Measurements from ENCODE around the gene MAGT1.

DNA sequence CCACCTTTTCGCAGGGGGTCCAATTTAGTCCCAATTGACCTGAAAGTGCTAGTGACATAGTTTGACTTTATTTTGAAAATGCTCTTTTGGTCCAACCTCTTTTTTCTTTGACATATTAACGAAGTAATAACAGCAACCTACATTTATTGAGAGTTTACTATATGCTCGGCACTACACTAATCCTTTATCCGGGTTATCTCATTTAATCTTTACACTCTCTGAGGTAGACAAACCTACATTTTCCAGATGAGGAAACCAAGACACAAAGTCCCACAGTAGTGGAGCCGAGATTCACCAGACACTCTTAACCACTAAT is 108.9 kb downstream of the MAGT1 start:
- TF ChIP-seq ZC3H10 (CRISPR knock-in tag; IDR thresholded peaks at IDR 0.05), result no peak
- no peak for TF ChIP-seq ZFP30 (CRISPR knock-in tag; IDR thresholded peaks at IDR 0.05)
- TF ChIP-seq, protein P1, sequence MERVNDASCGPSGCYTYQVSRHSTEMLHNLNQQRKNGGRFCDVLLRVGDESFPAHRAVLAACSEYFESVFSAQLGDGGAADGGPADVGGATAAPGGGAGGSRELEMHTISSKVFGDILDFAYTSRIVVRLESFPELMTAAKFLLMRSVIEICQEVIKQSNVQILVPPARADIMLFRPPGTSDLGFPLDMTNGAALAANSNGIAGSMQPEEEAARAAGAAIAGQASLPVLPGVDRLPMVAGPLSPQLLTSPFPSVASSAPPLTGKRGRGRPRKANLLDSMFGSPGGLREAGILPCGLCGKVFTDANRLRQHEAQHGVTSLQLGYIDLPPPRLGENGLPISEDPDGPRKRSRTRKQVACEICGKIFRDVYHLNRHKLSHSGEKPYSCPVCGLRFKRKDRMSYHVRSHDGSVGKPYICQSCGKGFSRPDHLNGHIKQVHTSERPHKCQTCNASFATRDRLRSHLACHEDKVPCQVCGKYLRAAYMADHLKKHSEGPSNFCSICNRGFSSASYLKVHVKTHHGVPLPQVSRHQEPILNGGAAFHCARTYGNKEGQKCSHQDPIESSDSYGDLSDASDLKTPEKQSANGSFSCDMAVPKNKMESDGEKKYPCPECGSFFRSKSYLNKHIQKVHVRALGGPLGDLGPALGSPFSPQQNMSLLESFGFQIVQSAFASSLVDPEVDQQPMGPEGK (CRISPR knock-in tag; IDR thresholded peaks at IDR 0.05; ENCODE audit: borderline replicate concordance), result no peak
- no peak for TF ChIP-seq ZNF565 (CRISPR knock-in tag; conservative IDR thresholded peaks at IDR 0.05; ENCODE audit: low read depth)
- TF ChIP-seq ZFP3 (CRISPR knock-in tag; IDR thresholded peaks at IDR 0.05), result no peak
- TF ChIP-seq RARB (CRISPR knock-in tag; IDR thresholded peaks at IDR 0.05), result no peak
- no peak for TF ChIP-seq TOX (CRISPR knock-in tag; IDR thresholded peaks at IDR 0.05; ENCODE audit: borderline replicate concordance)
- no peak for TF ChIP-seq ARNTL (CRISPR knock-in tag; IDR thresholded peaks at IDR 0.05; ENCODE audit: borderline replicate concordance, low read depth)
- TF ChIP-seq PPARA (CRISPR knock-in tag; IDR thresholded peaks at IDR 0.05; ENCODE audit: borderline replicate concordance), result no peak
